Measurements from ENCODE around the gene TAGLN2.
A peak's percentile ranks its signal among the peaks of the same experiment; 100 is the strongest.
"Not testable (repeated sequence)": the region's sequence is repeated elsewhere in the genome, so short reads cannot be mapped to it uniquely, and the experiment has no call there.

The TAGLN2 gene

DNA sequence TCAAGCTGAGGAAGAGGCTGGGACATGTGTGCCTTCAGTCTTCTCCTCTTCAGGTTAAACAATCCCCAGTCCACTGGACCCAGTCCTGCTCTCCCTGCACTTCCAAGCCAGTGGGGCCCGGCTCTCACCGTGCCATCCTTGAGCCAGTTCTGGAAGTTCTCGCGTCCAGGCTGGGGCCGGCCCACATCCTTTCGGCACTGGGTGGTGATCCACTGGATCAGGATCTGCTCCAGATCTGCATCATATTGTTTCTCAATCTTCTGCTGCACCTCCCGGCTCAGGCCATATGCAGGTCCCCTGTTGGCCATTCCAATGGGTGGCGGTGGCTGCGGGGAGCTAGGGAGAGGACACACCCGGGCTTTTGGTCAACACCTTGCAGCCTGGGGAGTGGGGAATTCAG, 5.1 kb downstream of the TAGLN2 start:
- no peak for DNase-seq

DNA sequence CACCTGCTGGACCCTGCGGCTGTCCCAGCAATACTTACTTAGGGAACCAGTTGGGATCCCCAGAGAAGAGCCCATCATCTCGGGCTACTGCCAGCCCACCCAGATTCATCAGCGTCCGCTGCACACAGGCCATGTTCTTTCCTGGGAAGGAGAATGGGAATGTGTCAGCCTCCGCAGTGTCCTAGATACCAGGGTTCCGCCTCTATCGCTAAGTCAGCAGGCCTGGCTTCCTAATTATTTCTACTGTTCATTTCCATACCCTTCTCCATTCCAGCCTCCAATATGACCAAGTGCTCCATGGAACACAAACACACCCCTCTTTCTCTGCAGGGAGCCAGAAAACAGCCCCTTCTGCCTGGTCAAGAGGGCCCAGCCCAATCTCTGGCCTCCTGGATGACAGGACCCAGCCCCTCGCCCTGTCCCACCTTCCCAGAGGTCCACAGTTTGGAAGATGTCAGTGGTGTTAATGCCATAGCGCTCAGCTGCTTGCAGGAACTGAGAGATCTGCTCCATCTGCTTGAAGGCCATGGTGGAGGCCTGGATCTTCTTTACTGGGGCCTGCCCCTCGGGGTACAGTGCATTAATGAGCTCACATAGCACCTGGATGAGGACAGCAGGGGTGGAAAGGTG, 6.0 kb downstream of the TAGLN2 start:
- no peak for DNase-seq

GRCh38 chr1:159918352-159919200, 6.7 kb downstream of the TAGLN2 start:
- DNase-seq = no peak

- DNase-seq = no peak
Observed at GRCh38 chr1:159917533-159918351, 7.6 kb downstream of the TAGLN2 start.

- DNase-seq = peak; percentile 23
Observed at GRCh38 chr1:159916242-159917051, 8.9 kb downstream of the TAGLN2 start.

GRCh38 chr1:159915571-159916241, 9.6 kb downstream of the TAGLN2 start:
- DNase-seq = no peak

DNA sequence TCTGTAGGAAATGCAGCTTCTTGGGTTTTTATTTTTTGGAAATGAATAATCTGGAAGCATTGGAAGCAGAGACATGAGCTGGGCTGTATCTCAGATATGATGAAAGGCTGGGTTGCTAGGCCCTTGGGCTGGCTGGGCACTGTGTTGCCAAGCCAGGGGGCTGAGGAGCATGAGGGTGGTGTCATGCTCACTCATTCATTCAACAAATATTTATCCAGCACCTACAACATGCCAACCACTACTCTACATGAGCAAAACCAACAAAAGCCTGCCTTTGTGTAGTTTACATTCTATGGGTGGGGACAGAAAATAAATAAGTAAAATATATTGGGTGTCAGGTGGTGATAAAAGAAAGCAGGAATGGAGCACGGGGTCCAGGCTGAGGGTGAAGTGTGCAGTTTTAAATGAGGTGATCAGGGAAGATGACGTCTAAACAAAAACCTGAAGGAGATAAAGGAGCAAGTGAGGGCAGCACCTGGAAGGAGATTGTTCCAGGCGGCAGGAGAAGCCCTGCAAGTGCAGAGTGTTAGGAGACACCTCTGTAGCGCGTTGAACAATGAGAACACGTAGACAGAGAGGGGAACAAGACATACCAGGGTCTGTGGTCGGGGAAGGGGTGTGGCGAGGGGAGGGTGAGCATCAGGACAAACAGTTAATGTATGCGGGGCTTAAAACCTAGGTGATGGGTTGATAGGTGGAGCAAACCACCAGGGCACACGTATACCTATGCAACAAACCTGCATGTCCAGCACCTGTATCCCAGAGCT, 10.9 kb downstream of the TAGLN2 start:
- peak; percentile 51 for DNase-seq

GRCh38 chr1:159913451-159914192, 11.7 kb downstream of the TAGLN2 start:
- DNase-seq = peak; percentile 91

GRCh38 chr1:159911326-159912070, 13.8 kb downstream of the TAGLN2 start:
- DNase-seq = no peak

- DNase-seq = no peak
Observed at GRCh38 chr1:159908031-159908940, 17.0 kb downstream of the TAGLN2 start.

- DNase-seq = no peak
Observed at GRCh38 chr1:159906960-159907359, 18.3 kb downstream of the TAGLN2 start.

- DNase-seq = not testable (repeated sequence)
Observed at GRCh38 chr1:159904036-159904435, 21.3 kb downstream of the TAGLN2 start.

- DNase-seq = no peak
Observed at GRCh38 chr1:159902541-159902940, 22.8 kb downstream of the TAGLN2 start.

DNA sequence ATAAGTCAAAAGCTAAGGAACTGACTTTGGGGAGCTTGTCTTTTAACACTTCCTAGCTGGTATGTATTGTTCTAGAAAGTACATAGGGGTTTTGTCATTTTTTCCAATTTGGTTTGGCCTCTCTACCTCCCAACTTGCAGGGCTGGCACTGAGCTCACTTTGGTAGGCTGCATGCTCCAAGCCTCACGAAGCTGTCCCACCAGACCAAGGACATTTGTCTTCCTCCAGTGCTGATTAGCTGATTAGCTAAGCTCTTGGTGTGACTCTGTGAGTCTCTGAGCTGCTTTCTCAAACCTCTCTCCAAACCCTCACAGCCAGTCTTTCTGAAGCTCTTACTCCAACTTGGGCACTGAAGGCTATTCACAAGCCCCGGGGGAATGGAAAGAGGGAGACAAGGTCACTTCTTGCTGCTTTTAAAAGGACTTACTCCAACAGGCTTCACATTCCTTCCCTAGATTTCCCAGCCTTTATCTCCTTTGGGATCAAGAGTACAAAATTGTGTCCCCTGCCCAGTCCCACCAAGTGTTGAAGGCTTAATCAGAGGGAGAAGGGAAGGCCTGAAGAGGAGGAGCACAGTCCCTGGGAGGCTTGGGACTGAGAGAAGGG, 24.4 kb downstream of the TAGLN2 start:
- DNase-seq = no peak

DNA sequence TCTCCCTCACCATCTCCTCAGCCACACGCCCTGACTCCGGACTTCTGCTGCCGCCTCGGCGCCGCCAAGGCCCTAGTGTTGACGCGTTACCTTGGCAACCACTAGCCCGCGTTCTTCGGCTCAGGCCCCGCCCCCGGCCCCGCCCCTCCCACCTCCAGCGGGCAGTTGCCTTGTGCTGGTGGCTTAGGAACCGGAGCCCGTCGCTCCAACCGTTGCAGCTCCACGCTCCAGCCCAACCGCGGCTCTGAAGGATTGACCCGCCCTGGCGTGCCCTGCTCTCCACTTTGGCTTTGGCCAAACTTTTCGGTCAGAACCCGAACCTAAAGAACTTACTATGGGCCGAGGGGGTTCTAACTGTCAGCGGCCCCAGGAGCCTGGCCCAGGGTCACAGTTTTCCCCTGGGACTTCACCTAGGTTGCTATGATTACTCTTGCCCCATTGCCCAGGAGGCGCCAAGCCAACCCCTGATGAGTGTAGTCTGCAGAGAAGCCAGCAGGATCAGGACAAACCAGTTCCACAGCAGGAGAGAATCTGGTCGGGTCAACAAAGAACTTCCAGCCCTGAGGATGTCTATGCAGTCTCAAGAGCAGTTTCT, 25.1 kb downstream of the TAGLN2 start, which contains the start of gene CFAP45:
Gene CFAP45, minus strand, starts transcription at position 80 of the 595 bp plus-strand sequence. Its CDS starts 67 bp downstream, at position 13.
- peak; percentile 66 for DNase-seq

GRCh38 chr1:159899634-159900033, 25.7 kb downstream of the TAGLN2 start:
- not testable (repeated sequence) for DNase-seq

- no peak for DNase-seq
Observed at GRCh38 chr1:159898527-159898926, 26.8 kb downstream of the TAGLN2 start.

- DNase-seq = no peak
Observed at GRCh38 chr1:159897962-159898361, 27.3 kb downstream of the TAGLN2 start.

Measured in NCI-H2029 treated with DMSO at 0.1 percent for 48 hours (cell line).